K562 (cell line): ENCODE measurements around the gene OR7A5. TPM values are rescaled to one million over a fixed set of nuclear protein-coding genes. Genes with fewer than 3 reads are reported as not detected.

Experiments used
- CHD2 ChIP-seq: IDR thresholded peaks from 2 replicates; pipeline ENCODE4 v1.6.1; 2011; ENCODE audit warnings: low read depth, low read length
- PREB ChIP-seq: sonication (generic); formaldehyde crosslinking; IDR thresholded peaks from 2 replicates; pipeline ENCODE4 v1.8.1; 2023; ENCODE audit warnings: mild to moderate bottlenecking, missing genetic modification reagents
- SAP30 ChIP-seq: fragments of 200-600 bp; sonication (generic); IDR thresholded peaks from 2 replicates; pipeline ENCODE4 v1.6.1; 2012; ENCODE audit warnings: borderline replicate concordance, low read depth, mild to moderate bottlenecking, moderate library complexity, low read length, control low read depth, inconsistent platforms; ENCODE audit not compliant: insufficient read depth, poor library complexity, severe bottlenecking
- STAG1 ChIP-seq: sonication (generic); formaldehyde crosslinking; IDR thresholded peaks from 2 replicates; pipeline ENCODE4 v1.5.0; 2020; ENCODE audit warnings: missing genetic modification reagents, borderline replicate concordance
- TRIM28 ChIP-seq: fragments of 450-650 bp; IDR thresholded peaks from 2 replicates; pipeline ENCODE4 v1.6.1; 2017
- polyA plus RNA-seq, 8 experiments: library from polyadenylated mRNA; depleted of rRNA in 4 of 8; stranded (reverse) in 5 of 8; unstranded in 3 of 8; fragments of >200 nt; fragmentation: Nextera tagmentation in 2 of 8; fragmentation: Illumina TruSeq in 1 of 8; extraction: Ambion mirVana in 2 of 8; extraction: Trizol in 1 of 8; gene quantifications; 2 replicates each; pipeline versions ENCODE4 v1.2.1 to v1.2.3, GENCODE V29; 2011 to 2014; ENCODE audit warnings: inconsistent platforms in 1 of 8, missing spikeins in 1 of 8
- total RNA-seq, 7 experiments: library from RNA; depleted of rRNA in 6 of 7; stranded (reverse); fragments of >200 nt in 6 of 7; fragmentation: Illumina TruSeq in 2 of 7; extraction: Trizol in 2 of 7; gene quantifications; 2 replicates each; pipeline versions ENCODE4 v1.2.1 to v1.2.3, GENCODE V29; 2011 to 2021; ENCODE audit warnings: low replicate concordance in 1 of 7
- TF ChIP-seq, protein P1 (sequence below): fragments of 250-450 bp; sonication (Bioruptor Pico); IDR thresholded peaks from 2 replicates; pipeline ENCODE4 v1.9.0; 2021; ENCODE audit warnings: mild to moderate bottlenecking, inconsistent platforms
- TF ChIP-seq, protein P2 (sequence below): fragments of 250-450 bp; sonication (Bioruptor Pico); IDR thresholded peaks from 2 replicates; pipeline ENCODE4 v1.8.0; 2022; ENCODE audit warnings: moderate library complexity, mild to moderate bottlenecking, inconsistent platforms

OR7A5 gene
- total and polyA plus RNA-seq, 9 of the 15 experiments (the other 6 are each of a cell fraction or from before 2014, with no cell fraction given), result not detected

DNA sequence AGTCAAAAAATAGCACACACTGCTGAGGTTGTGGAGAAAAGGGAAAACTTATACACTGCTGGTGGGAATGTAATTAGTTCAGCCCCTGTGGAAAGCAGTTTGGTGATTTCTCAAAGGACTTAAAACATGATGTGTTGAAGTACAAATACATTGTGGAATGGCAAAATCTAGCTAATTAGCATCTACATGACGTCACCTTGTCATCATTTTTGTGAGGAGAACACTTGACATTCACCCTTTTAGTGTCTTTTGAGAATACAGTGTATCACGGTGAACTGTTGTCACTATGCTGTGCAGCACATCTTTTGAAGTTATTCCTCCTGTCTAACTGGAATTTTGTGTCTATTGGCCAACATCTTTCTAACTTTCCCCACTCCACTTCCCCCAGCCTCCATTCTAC lies 8.2 kb upstream of the OR7A5 start (continued):
- TF ChIP-seq, protein P1, sequence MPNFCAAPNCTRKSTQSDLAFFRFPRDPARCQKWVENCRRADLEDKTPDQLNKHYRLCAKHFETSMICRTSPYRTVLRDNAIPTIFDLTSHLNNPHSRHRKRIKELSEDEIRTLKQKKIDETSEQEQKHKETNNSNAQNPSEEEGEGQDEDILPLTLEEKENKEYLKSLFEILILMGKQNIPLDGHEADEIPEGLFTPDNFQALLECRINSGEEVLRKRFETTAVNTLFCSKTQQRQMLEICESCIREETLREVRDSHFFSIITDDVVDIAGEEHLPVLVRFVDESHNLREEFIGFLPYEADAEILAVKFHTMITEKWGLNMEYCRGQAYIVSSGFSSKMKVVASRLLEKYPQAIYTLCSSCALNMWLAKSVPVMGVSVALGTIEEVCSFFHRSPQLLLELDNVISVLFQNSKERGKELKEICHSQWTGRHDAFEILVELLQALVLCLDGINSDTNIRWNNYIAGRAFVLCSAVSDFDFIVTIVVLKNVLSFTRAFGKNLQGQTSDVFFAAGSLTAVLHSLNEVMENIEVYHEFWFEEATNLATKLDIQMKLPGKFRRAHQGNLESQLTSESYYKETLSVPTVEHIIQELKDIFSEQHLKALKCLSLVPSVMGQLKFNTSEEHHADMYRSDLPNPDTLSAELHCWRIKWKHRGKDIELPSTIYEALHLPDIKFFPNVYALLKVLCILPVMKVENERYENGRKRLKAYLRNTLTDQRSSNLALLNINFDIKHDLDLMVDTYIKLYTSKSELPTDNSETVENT (CRISPR knock-in tag), result no peak
- TF ChIP-seq STAG1 (CRISPR knock-in tag), result no peak
- TF ChIP-seq PREB, result no peak
- TF ChIP-seq, protein P2, sequence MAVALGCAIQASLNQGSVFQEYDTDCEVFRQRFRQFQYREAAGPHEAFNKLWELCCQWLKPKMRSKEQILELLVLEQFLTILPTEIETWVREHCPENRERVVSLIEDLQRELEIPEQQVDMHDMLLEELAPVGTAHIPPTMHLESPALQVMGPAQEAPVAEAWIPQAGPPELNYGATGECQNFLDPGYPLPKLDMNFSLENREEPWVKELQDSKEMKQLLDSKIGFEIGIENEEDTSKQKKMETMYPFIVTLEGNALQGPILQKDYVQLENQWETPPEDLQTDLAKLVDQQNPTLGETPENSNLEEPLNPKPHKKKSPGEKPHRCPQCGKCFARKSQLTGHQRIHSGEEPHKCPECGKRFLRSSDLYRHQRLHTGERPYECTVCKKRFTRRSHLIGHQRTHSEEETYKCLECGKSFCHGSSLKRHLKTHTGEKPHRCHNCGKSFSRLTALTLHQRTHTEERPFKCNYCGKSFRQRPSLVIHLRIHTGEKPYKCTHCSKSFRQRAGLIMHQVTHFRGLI (CRISPR knock-in tag), result no peak
- no peak for TF ChIP-seq SAP30
- no peak for TF ChIP-seq TRIM28
- TF ChIP-seq CHD2, result no peak
